GM13976 (cell line): ENCODE results near the gene TERF2IP.

Experiments used
- DNase-seq: peaks from one replicate; pipeline ENCODE4 v3.0.0; 2012; ENCODE audit warnings: low spot score
- in situ Hi-C: fragments of 300-500 bp; cut with MboI; formaldehyde crosslinking; loops from one replicate; pipeline ENCODE4 v1.12.0; 2022; ENCODE audit warnings: low sequenced_read_pairs, mixed read lengths, inconsistent platforms; ENCODE audit not compliant: unreplicated experiment
- TF ChIP-seq, protein P1 (sequence below): IDR thresholded peaks from 2 replicates; pipeline ENCODE4 v1.5.1; 2012; ENCODE audit warnings: borderline replicate concordance, mild to moderate bottlenecking; ENCODE audit not compliant: insufficient read depth; ENCODE audit errors: extremely low read depth, missing control alignments, control extremely low read depth

Gene TERF2IP

DNA sequence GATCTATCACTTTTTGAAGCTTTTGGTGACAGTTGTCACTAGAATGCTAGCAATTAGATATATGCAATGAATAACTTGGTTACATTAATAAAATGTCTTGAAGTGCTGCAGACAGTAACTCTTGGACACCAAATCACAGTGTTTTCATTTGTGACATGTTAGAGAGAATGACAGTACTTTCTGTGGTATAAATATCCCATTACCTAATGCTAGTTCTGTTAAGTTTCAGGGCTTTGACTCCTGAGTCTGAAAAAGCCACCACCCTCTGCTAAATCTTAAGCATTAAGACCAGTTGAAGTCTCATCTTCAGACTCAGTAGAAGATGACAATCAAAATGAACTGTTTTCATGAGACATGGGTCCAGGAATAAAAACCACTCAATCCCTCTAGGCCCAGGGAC lies 39.8 kb downstream of the TERF2IP start:
- peak; percentile 41 for DNase-seq
- in situ Hi-C loops: no loop called here
- TF ChIP-seq, protein P1, sequence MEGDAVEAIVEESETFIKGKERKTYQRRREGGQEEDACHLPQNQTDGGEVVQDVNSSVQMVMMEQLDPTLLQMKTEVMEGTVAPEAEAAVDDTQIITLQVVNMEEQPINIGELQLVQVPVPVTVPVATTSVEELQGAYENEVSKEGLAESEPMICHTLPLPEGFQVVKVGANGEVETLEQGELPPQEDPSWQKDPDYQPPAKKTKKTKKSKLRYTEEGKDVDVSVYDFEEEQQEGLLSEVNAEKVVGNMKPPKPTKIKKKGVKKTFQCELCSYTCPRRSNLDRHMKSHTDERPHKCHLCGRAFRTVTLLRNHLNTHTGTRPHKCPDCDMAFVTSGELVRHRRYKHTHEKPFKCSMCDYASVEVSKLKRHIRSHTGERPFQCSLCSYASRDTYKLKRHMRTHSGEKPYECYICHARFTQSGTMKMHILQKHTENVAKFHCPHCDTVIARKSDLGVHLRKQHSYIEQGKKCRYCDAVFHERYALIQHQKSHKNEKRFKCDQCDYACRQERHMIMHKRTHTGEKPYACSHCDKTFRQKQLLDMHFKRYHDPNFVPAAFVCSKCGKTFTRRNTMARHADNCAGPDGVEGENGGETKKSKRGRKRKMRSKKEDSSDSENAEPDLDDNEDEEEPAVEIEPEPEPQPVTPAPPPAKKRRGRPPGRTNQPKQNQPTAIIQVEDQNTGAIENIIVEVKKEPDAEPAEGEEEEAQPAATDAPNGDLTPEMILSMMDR: no peak

DNA sequence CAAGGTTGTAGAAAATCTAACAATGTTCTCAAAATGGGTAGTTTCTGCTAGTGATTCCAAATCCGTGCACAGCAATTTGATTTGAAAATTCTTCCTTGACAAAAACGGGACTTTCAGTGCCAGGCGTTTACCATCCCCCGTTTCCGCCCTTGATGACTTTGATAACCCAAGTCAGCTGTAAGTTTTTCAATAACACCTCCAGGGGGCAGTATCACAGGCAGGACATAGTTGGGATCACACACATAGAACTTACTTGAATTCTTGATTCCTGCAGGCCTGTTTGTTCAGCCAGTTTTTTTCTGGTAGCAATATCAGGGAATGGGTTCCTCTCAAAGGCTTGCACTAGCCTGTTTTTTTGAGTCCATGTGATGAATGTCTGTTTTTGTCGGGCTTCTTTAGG lies 48.1 kb downstream of the TERF2IP start:
- TF ChIP-seq, protein P1: peak; percentile 23
- no peak for DNase-seq
- in situ Hi-C loops: no loop called here

DNA sequence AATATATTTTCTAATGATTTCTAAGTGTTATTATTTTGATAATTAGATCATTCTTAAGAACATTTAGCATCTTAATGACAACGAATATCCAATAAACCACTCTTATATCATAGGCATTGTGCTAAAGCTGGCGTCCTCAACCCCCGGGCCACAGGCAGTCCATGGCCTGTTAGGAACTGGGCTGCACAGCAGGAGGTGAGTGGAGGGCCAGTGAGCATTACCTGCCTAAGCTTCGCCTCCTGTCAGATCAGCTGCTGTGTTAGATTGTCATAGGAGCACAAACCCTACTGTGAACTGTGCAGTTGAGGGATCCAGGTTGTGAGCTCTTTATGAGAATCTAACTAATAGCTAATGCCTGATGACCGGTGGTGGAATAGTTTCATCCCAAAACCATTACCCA lies 50.0 kb downstream of the TERF2IP start:
- in situ Hi-C loops: no loop called here
- TF ChIP-seq, protein P1: no peak

DNA sequence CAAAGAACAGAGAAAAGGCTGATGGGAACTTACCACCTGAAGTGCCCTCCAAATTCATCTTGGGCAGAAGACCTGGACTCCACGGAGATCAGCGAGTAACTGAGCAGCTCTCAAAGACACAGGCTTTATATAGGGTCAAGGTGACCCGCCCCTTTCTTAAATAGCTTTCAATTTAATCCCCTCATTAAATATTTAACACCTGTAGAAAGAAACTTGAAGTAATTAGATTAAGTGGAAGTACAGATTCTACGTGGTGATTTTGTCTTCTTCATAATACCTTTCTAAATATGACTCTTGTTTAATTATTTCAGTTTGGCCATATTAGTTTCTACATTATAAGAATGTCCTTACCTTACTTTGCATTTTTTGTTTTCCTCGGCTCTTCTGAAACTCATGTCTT lies 53.8 kb downstream of the TERF2IP start, which contains the start of gene DUXB:
Gene DUXB, minus strand, starts transcription at position 101 of the 400 bp plus-strand sequence. Its CDS starts 43 bp downstream, at position 58.
- in situ Hi-C loops: no loop called here
- no peak for DNase-seq
- TF ChIP-seq, protein P1: no peak

More for the DNA sequence above, 50.0 kb downstream of the TERF2IP start:
- no peak for DNase-seq

DNA sequence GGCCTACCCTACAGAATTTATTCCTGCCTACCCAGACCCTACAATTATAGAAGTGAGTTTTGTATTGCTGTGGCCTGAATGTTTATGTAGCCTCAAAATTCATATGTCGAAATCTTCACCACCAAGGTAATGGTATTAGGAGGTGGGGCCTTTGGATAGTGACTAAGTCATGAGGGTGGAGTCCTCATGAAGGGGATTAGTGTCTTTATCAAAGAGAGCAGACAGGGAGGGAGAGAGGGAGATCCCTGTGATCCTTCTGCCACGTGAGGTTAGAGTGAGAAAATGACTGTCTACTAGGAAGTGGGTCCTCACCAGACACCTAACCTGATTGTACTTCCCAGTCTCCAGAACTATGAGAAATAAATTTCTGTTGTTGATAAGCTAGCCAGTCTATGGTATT lies 54.7 kb downstream of the TERF2IP start:
- TF ChIP-seq, protein P1: no peak
- no peak for DNase-seq
- in situ Hi-C loops: no loop called here

DNA sequence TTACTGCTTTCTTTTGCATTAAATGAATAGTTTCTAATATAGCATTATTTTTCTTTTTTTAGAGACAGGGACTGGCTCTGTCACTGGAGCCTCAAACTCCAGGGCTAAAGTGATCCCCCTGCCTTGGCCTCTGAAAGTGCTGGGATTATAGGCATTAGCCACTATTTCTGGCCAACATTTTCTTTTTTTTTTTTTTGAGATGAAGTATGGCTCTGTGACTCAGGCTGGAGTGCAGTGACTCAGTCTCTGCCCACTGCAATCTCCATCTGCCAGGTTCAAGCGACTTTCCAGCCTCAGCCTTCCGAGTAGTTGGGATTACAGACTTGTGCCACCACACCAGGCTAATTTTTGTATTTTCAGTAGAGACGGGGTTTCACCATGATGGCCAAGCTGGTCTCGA lies 55.7 kb downstream of the TERF2IP start:
- TF ChIP-seq, protein P1: no peak
- in situ Hi-C loops: no loop called here
- no peak for DNase-seq
